Stomach smooth muscle (tissue), 2 donors: ENCODE results near the gene FBXO33.

Experiments used
- H3K27ac ChIP-seq: one replicate; pipeline ENCODE4 v1.7.0; 2013; ENCODE audit warnings: mild to moderate bottlenecking, low read length, inconsistent platforms
- H3K27me3 ChIP-seq, 2 donors: one replicate each; pipeline ENCODE4 v1.7.0; 2013; ENCODE audit warnings: low read length in 2 of 2; ENCODE audit not compliant: insufficient read depth in 2 of 2, control insufficient read depth in 1 of 2
- H3K36me3 ChIP-seq, 2 donors: one replicate each; pipeline ENCODE4 v1.7.0; 2013; ENCODE audit warnings: low read length in 2 of 2; ENCODE audit not compliant: control insufficient read depth in 2 of 2, insufficient read depth in 2 of 2
- H3K4me1 ChIP-seq: one replicate; pipeline ENCODE4 v1.7.0; 2013; ENCODE audit warnings: low read length; ENCODE audit not compliant: control insufficient read depth, insufficient read depth
- H3K4me3 ChIP-seq, 2 donors: one replicate each; pipeline ENCODE4 v1.7.0; 2013; ENCODE audit warnings: low read length in 2 of 2
- H3K9ac ChIP-seq, 2 donors: one replicate each; pipeline ENCODE4 v1.7.0; 2013; ENCODE audit warnings: low read length in 2 of 2, mild to moderate bottlenecking in 1 of 2
- H3K9me3 ChIP-seq, 2 donors: one replicate each; pipeline ENCODE4 v1.7.0; 2013; ENCODE audit warnings: low read length in 2 of 2; ENCODE audit not compliant: control insufficient read depth in 2 of 2
- donor health status: healthy.
- donor health status: Pancreatic carcinoma.

FBXO33 gene

DNA sequence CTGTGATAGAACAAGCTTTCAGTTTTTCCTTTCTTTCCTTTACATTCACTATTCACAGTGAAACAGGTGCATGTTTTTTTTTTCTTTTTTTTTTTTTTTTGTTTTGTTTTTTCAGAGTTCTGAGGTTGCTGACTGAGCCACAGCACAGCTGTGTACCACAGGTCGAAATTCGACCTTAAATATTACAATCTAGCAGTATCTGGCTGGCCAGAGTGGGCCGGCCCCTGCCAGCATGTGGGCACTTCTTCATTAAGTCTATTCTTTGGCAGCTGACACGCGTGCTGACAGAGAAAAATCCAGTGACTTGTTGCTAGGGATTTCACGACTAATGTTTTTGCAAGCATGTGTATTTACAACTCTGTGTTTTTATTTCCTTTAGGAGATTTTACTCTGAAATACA lies 33.9 kb downstream of the FBXO33 start:
- H3K4me3 ChIP-seq = no peak overlapping the region
- no peaks in the 10 kb centered on the region for H3K9me3 ChIP-seq
- no peak overlapping the region for H3K27ac ChIP-seq
- H3K4me1 ChIP-seq = no peaks in the 10 kb centered on the region
- H3K27me3 ChIP-seq = no peaks in the 10 kb centered on the region
- peaks cover 10 to 17% of the 10 kb centered on the region in 2 donors for H3K36me3 ChIP-seq
- no peak overlapping the region for H3K9ac ChIP-seq

GRCh38 chr14:39396448-39396847 lies 35.8 kb downstream of the FBXO33 start:
- peaks cover 10 to 17% of the 10 kb centered on the region in 2 donors for H3K36me3 ChIP-seq
- no peaks in the 10 kb centered on the region for H3K4me1 ChIP-seq
- H3K9me3 ChIP-seq = no peaks in the 10 kb centered on the region
- no peak overlapping the region for H3K9ac ChIP-seq
- no peak overlapping the region for H3K27ac ChIP-seq
- no peaks in the 10 kb centered on the region for H3K27me3 ChIP-seq
- H3K4me3 ChIP-seq = no peak overlapping the region

GRCh38 chr14:39395555-39396254 lies 36.5 kb downstream of the FBXO33 start:
- no peaks in the 10 kb centered on the region for H3K27me3 ChIP-seq
- no peak overlapping the region for H3K4me3 ChIP-seq
- H3K36me3 ChIP-seq = peaks cover 10 to 13% of the 10 kb centered on the region in 2 donors
- H3K9ac ChIP-seq = no peak overlapping the region
- no peaks in the 10 kb centered on the region for H3K4me1 ChIP-seq
- H3K9me3 ChIP-seq = no peaks in the 10 kb centered on the region
- no peak overlapping the region for H3K27ac ChIP-seq

GRCh38 chr14:39393289-39393688 lies 38.9 kb downstream of the FBXO33 start:
- Histone ChIP-seq H3K4me1 (no peaks in the 10 kb centered on the region), H3K9me3 (no peaks in the 10 kb centered on the region), H3K36me3 (peaks cover 6% of the 10 kb centered on the region in 2 donors), H3K9ac (no peak overlapping the region), H3K27ac (no peak overlapping the region), H3K27me3 (no peaks in the 10 kb centered on the region), H3K4me3 (no peak overlapping the region)

DNA sequence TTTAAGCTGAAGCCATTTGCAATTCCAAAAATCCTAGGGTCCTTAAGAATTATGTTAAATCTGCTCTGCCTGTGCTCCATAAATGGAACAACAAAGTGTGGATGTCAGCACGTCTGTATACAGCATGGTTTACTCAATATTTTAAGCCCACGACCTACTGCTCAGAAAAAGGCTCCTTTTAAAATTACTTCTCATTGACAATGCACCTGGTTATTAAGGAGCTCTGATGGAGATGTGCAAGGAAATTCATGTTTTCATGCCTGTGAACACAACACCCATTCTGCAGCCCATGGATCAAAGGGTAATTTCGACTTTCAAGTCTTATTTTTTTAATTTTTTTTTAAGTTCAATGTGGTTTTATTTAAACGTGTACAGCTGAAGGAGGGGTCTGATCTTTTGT lies 48.1 kb downstream of the FBXO33 start:
- Histone ChIP-seq H3K27ac (no peak overlapping the region), H3K4me3 (no peak overlapping the region), H3K36me3 (no peaks in the 10 kb centered on the region), H3K9me3 (no peaks in the 10 kb centered on the region), H3K4me1 (no peaks in the 10 kb centered on the region), H3K9ac (no peak overlapping the region), H3K27me3 (no peaks in the 10 kb centered on the region)

DNA sequence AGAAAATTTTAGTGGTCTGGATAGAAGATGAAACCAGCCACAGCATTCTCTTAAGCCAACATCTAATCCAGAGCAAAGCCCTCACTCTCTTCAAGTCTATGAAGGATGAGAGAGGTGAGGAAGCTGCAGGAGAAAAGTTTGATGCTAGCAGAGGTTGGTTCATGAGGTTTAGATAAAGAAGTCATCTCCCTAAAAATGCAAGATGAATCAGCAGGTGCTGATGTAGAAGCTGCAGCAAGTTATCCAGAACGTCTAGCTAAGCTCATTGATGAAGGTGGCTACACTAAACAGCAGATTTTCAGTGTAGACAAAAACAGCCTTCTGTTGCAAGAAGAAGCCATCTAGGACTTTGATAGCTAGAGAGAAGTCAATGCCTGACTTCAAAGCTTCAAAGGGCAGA lies 48.5 kb downstream of the FBXO33 start:
- Histone ChIP-seq H3K4me3 (no peak overlapping the region), H3K27me3 (no peaks in the 10 kb centered on the region), H3K27ac (no peak overlapping the region), H3K9ac (no peak overlapping the region), H3K4me1 (no peaks in the 10 kb centered on the region), H3K36me3 (no peaks in the 10 kb centered on the region), H3K9me3 (no peaks in the 10 kb centered on the region)

DNA sequence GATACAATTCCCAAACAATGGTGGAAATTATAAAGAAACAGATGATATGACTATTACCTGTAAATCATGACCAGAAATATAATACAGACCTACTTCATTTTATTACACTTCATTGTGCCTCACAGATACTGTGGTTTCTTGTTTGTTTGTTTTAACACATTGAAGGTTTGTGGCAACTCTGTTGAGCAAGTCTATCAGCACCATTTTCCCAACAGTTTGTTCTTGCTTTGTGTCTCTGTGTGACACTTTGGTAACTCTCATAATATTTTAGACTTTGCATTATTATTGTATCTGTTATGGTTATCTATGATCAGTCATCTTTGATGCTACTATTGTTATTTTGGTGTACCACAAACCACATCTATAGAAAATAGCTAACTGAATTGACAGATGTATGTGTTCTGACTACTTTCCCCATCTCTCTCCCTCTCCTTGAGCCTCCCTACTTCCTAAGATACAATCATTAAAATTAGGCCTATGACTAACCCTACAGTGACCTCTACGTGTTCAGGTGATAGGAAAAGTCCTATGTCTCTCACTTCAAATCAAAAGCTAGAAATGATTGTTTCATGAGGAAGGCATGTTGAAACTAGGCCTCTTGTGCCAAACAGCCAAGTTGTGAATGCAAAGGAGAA lies 49.1 kb downstream of the FBXO33 start:
- no peak overlapping the region for H3K9ac ChIP-seq
- H3K27me3 ChIP-seq = no peaks in the 10 kb centered on the region
- no peaks in the 10 kb centered on the region for H3K4me1 ChIP-seq
- no peaks in the 10 kb centered on the region for H3K36me3 ChIP-seq
- no peaks in the 10 kb centered on the region for H3K9me3 ChIP-seq
- H3K4me3 ChIP-seq = no peak overlapping the region
- no peak overlapping the region for H3K27ac ChIP-seq

- no peaks in the 10 kb centered on the region for H3K27me3 ChIP-seq
- H3K4me1 ChIP-seq = no peaks in the 10 kb centered on the region
- no peak overlapping the region for H3K27ac ChIP-seq
- no peaks in the 10 kb centered on the region for H3K9me3 ChIP-seq
- H3K9ac ChIP-seq = no peak overlapping the region
- no peaks in the 10 kb centered on the region for H3K36me3 ChIP-seq
- H3K4me3 ChIP-seq = no peak overlapping the region
These were observed 49.8 kb downstream of the FBXO33 start for GRCh38 chr14:39382463-39382862.

DNA sequence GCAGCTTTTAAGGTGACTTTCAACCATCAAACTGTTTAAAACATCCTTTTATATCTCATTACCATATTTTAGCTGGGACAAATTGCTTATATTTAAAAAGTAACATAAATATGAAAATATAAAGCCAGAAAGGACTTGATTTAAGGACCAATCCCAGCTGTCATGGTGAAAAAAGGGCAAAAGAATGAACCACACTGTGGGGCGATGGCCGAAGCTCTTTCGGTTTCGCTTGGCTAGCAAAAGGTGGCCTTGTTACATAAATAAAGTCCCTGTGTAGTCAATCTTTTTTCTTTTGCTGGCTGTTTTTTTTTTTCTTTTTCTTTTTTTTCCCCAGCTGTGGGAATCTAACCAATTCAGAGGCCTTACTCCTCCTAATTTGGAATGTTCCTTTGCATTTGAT lies 50.9 kb downstream of the FBXO33 start:
- Histone ChIP-seq H3K27me3 (no peaks in the 10 kb centered on the region), H3K27ac (no peak overlapping the region), H3K9me3 (no peaks in the 10 kb centered on the region), H3K9ac (no peak overlapping the region), H3K4me1 (no peaks in the 10 kb centered on the region), H3K4me3 (no peak overlapping the region), H3K36me3 (no peaks in the 10 kb centered on the region)

DNA sequence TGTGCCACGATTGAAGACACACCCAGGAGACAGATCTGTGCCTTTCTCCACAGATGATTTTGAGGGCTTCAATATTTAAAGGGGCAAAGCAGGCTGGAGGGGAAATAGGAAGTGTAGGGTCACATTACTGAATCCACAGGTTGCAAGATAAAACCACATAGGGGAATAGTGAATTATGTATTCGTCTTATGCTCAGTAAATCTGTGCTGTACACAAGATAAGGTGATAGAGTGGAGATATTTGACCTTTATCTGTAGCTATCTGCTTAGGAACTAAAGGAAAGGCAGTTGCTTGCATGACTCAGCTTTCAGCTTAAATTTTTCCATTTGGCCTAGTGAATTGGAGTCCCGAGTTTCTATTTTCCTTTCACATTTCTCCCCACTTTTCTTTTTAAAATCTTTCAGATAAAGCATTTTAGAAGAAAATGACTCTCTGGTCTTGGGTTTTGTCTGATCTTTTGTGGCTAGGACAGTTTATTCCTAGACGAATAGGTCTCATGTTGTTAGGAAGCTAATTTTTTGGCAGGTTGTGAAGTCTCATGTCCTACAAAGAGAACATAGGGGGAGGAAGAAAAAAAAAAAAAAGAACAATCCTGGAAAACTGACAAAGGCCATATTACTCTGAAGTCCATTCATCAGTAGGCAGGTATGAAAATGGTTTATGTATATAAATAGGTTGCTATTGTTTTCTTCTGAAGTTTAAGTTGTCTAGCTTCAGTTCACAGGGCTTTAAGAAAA lies 55.4 kb downstream of the FBXO33 start:
- no peaks in the 10 kb centered on the region for H3K27me3 ChIP-seq
- H3K9me3 ChIP-seq = no peaks in the 10 kb centered on the region
- no peak overlapping the region for H3K4me3 ChIP-seq
- no peaks in the 10 kb centered on the region for H3K36me3 ChIP-seq
- H3K27ac ChIP-seq = no peak overlapping the region
- no peaks in the 10 kb centered on the region for H3K4me1 ChIP-seq
- H3K9ac ChIP-seq = no peak overlapping the region

DNA sequence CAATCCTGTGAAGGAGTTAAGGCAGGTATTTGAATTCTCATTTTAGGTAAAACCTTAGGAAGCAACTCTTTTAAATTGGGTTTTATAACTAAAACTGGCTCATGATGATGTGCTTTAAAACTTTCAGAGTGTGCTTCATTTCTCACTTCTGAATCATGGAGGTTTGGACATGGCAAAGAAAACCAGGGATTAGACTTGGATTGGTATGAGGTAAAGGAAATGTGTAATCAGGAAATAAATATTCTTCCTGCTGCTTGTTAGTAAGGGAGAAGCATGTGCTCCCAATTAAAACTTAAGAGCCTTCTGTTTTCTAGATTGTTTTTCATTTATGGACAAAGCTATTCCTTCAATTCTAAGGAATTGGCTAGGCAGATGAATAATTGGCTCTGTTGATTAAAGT lies 57.4 kb downstream of the FBXO33 start:
- Histone ChIP-seq H3K27me3 (no peaks in the 10 kb centered on the region), H3K27ac (no peak overlapping the region), H3K9me3 (no peaks in the 10 kb centered on the region), H3K36me3 (no peaks in the 10 kb centered on the region), H3K4me1 (no peaks in the 10 kb centered on the region), H3K9ac (no peak overlapping the region), H3K4me3 (no peak overlapping the region)
